ENCODE results near the gene EFNA1. TPM values are rescaled to one million over a fixed set of nuclear protein-coding genes. Genes with fewer than 3 reads are reported as not detected.

Gene EFNA1
- total RNA-seq, 4 donors from 2014 or later: 125 to 235 (median 185) TPM

GRCh38 chr1:155130272-155131006 lies 2.8 kb downstream of the EFNA1 start:
- WGBS, 2 donors: 19 to 23% methylated on average over 5 of the region's 6 CpGs
- TF ChIP-seq CTCF (IDR thresholded peaks at IDR 0.05): no peak
- TF ChIP-seq POLR2A (IDR thresholded peaks at IDR 0.05): no peak
- no peak for DNase-seq (ENCODE audit: low spot score in 2 of 2)
- intact Hi-C loops (cut with DNase I; ENCODE audit: low total_unique reads): no loop called here
- H3K4me3 ChIP-seq (ENCODE audit: low read depth, poor library complexity, severe bottlenecking): no peak overlapping the region

- no peak for DNase-seq (ENCODE audit: low spot score in 2 of 2)
- no peak overlapping the region for H3K4me3 ChIP-seq (ENCODE audit: low read depth, poor library complexity, severe bottlenecking)
- 55 to 69% methylated on average over 8 of the region's 8 CpGs for WGBS, 2 donors
- TF ChIP-seq POLR2A (IDR thresholded peaks at IDR 0.05): no peak
- intact Hi-C loops (cut with DNase I; ENCODE audit: low total_unique reads): no loop called here
Observed at GRCh38 chr1:155131285-155131684, 3.6 kb downstream of the EFNA1 start.

GRCh38 chr1:155131856-155132255 lies 4.2 kb downstream of the EFNA1 start:
- H3K4me3 ChIP-seq (ENCODE audit: low read depth, poor library complexity, severe bottlenecking): no peak overlapping the region
- WGBS, 2 donors: 54 to 58% methylated on average over 2 of the region's 2 CpGs
- TF ChIP-seq CTCF (IDR thresholded peaks at IDR 0.05) (no peak), POLR2A (IDR thresholded peaks at IDR 0.05) (no peak)
- DNase-seq (ENCODE audit: low spot score in 2 of 2): no peak
- intact Hi-C loops (cut with DNase I; ENCODE audit: low total_unique reads): no loop called here

GRCh38 chr1:155133799-155134281 lies 6.2 kb downstream of the EFNA1 start:
- 61 to 66% methylated on average over 7 of the region's 7 CpGs for WGBS, 2 donors
- DNase-seq (ENCODE audit: low spot score in 2 of 2): no peak
- no peak overlapping the region for H3K4me3 ChIP-seq (ENCODE audit: low read depth, poor library complexity, severe bottlenecking)
- no peak for TF ChIP-seq CTCF (IDR thresholded peaks at IDR 0.05)
- no peak for TF ChIP-seq POLR2A (IDR thresholded peaks at IDR 0.05)
- intact Hi-C loops (cut with DNase I; ENCODE audit: low total_unique reads): no loop called here

- no peak for DNase-seq (ENCODE audit: low spot score in 2 of 2)
- TF ChIP-seq CTCF (IDR thresholded peaks at IDR 0.05): no peak
- no peak for TF ChIP-seq POLR2A (IDR thresholded peaks at IDR 0.05)
- intact Hi-C loops (cut with DNase I; ENCODE audit: low total_unique reads): no loop called here
- 21 to 47% methylated on average over 1 of the region's 1 CpG for WGBS, 2 donors
- no peak overlapping the region for H3K4me3 ChIP-seq (ENCODE audit: low read depth, poor library complexity, severe bottlenecking)
Observed at GRCh38 chr1:155134322-155134721, 6.6 kb downstream of the EFNA1 start.

- H3K4me3 ChIP-seq (ENCODE audit: low read depth, poor library complexity, severe bottlenecking): peak overlapping the region; percentile 60
- intact Hi-C loops (cut with DNase I; ENCODE audit: low total_unique reads): no loop called here
- TF ChIP-seq POLR2A (IDR thresholded peaks at IDR 0.05) (no peak), CTCF (IDR thresholded peaks at IDR 0.05) (no peak)
- WGBS, 2 donors: 4 to 7% methylated on average over 18 of the region's 18 CpGs
- peak; percentile 94 to 97 for DNase-seq (ENCODE audit: low spot score in 2 of 2)
Observed at GRCh38 chr1:155134880-155135414, 7.3 kb downstream of the EFNA1 start.
